DMS53 (cell line): Measurements from ENCODE around the gene METTL25.

Experiments
- DNase-seq: peaks from one replicate; lab custom pipeline; 2025; lab: John Stamatoyannopoulos, UW

METTL25 gene

GRCh38 chr12:82525616-82526015, 167.3 kb downstream of the METTL25 start:
- no peak for DNase-seq

GRCh38 chr12:82527165-82527780, 168.9 kb downstream of the METTL25 start:
- DNase-seq = peak; percentile 92
